Amygdala (tissue), 56 donors: ENCODE measurements around the gene CCDC91.

Experiments
- DNase-seq, 56 donors: peaks; one replicate each; lab custom pipeline; 2025; lab: John Stamatoyannopoulos, UW

CCDC91 gene

GRCh38 chr12:28569698-28570411, 379.6 kb downstream of the CCDC91 start:
- DNase-seq: no peak

- DNase-seq: no peak
These were observed 380.6 kb downstream of the CCDC91 start for GRCh38 chr12:28570811-28571210.

GRCh38 chr12:28574746-28575592, 384.7 kb downstream of the CCDC91 start:
- no peak for DNase-seq

GRCh38 chr12:28575593-28576205, 385.4 kb downstream of the CCDC91 start:
- no peak for DNase-seq

- DNase-seq: no peak
These were observed 388.1 kb downstream of the CCDC91 start for GRCh38 chr12:28578361-28578760.

- no peak for DNase-seq
These were observed 388.6 kb downstream of the CCDC91 start for GRCh38 chr12:28578833-28579252.

GRCh38 chr12:28582672-28583376, 392.6 kb downstream of the CCDC91 start:
- DNase-seq: no peak

GRCh38 chr12:28583701-28584261, 393.5 kb downstream of the CCDC91 start:
- no peak for DNase-seq

- DNase-seq: no peak
These were observed 394.9 kb downstream of the CCDC91 start for GRCh38 chr12:28585146-28585545.

- DNase-seq: no peak
These were observed 396.2 kb downstream of the CCDC91 start for GRCh38 chr12:28586481-28586880.

- DNase-seq: no peak
These were observed 401.6 kb downstream of the CCDC91 start for GRCh38 chr12:28591831-28592230.
